Natural killer cell (primary cell): ENCODE data around the gene PRKN. TPM values are rescaled to one million over a fixed set of nuclear protein-coding genes. Genes with fewer than 3 reads are reported as not detected.

Experiments
- ATAC-seq, 3 donors: fragments of 150-1000 bp in 2 of 3; fragments of 200-7000 bp in 1 of 3; cut with Tn5 transposase; 1 replicate in 1 of 3; 2 replicates in 2 of 3; pipeline ENCODE4 v1.10.0; 2021; ENCODE audit warnings: mild to moderate bottlenecking in 2 of 3, moderate library complexity in 2 of 3
- DNase-seq, 2 donors: peaks; one replicate each; pipeline versions ENCODE4 v3.0.0 to v3.0.0-alpha.2; 2013 to 2021; ENCODE audit warnings: mixed read lengths in 1 of 2
- H3K27ac ChIP-seq: one replicate; pipeline ENCODE4 v1.5.1; 2013; ENCODE audit warnings: mild to moderate bottlenecking, low read length
- H3K27me3 ChIP-seq: one replicate; pipeline ENCODE4 v1.6.1; 2013; ENCODE audit warnings: low read length; ENCODE audit not compliant: control insufficient read depth, insufficient read depth
- H3K36me3 ChIP-seq: one replicate; pipeline ENCODE4 v1.6.1; 2013; ENCODE audit warnings: low read length; ENCODE audit not compliant: control insufficient read depth, insufficient read depth
- H3K4me1 ChIP-seq: one replicate; pipeline ENCODE4 v1.6.1; 2013; ENCODE audit warnings: low read length; ENCODE audit not compliant: control insufficient read depth, insufficient read depth
- H3K4me3 ChIP-seq: one replicate; pipeline ENCODE4 v1.5.1; 2013; ENCODE audit warnings: low read length
- H3K9me3 ChIP-seq: one replicate; pipeline ENCODE4 v1.6.1; 2013; ENCODE audit warnings: low read length; ENCODE audit not compliant: control insufficient read depth, insufficient read depth
- H3K27ac Mint-ChIP-seq, 2 donors: one replicate each; pipeline ENCODE4 v1.8.0; 2022; ENCODE audit warnings: mild to moderate bottlenecking in 2 of 2, mixed read lengths in 2 of 2, moderate library complexity in 1 of 2
- H3K27me3 Mint-ChIP-seq, 2 donors: one replicate each; pipeline ENCODE4 v1.8.0; 2022; ENCODE audit warnings: low read depth in 2 of 2, mixed read lengths in 2 of 2
- H3K36me3 Mint-ChIP-seq: one replicate; pipeline ENCODE4 v1.8.0; 2022; ENCODE audit warnings: mixed read lengths
- H3K4me1 Mint-ChIP-seq, 2 donors: one replicate each; pipeline ENCODE4 v1.8.0; 2022; ENCODE audit warnings: mixed read lengths in 2 of 2
- H3K4me3 Mint-ChIP-seq: one replicate; pipeline ENCODE4 v1.8.0; 2022; ENCODE audit warnings: mild to moderate bottlenecking, moderate library complexity, mixed read lengths
- H3K9me3 Mint-ChIP-seq, 2 donors: one replicate each; pipeline ENCODE4 v1.8.0; 2022; ENCODE audit warnings: mixed read lengths in 2 of 2
- WGBS: methylation state at CpG from one replicate; pipeline ENCODE4 v1.1.7; 2013; ENCODE audit warnings: missing lambda C conversion rate; ENCODE audit not compliant: insufficient coverage; 5-methylcytosine and 5-hydroxymethylcytosine counted together
- intact Hi-C: fragments of 100-400 bp; cut with micrococcal nuclease; formaldehyde crosslinking; loops from one replicate; pipeline ENCODE4 v1.14.2; 2022
- total RNA-seq, 4 donors: library from RNA; stranded (reverse); fragments of 120-200 nt in 1 of 4; gene quantifications; one replicate each; pipeline versions ENCODE4 v1.2.3 to v1.2.4, GENCODE V29; 2013 to 2022
- TF ChIP-seq, protein P1 (sequence below): fragments of 200-600 bp; IDR thresholded peaks from one replicate; pipeline ENCODE4 v1.8.0; 2022; ENCODE audit warnings: antibody characterized with exemption

PRKN gene
- total RNA-seq, 3 donors from 2014 or later (not counting 1 experiment from before 2014, with no cell fraction given) = 1.4 to 1.9 (median 1.9) TPM

GRCh38 chr6:161546632-161547031 lies 1180.9 kb downstream of the PRKN start:
- Mint-ChIP-seq H3K27ac (no peak overlapping the region), H3K27me3 (no peaks in the 10 kb centered on the region), H3K4me1 (no peaks in the 10 kb centered on the region), H3K9me3 (peaks cover 0 to 6% of the 10 kb centered on the region in 2 donors), H3K4me3 (no peak overlapping the region), H3K36me3 (no peaks in the 10 kb centered on the region)
- ATAC-seq (no peak), DNase-seq (no peak)
- no CpG with 5 or more reads among the region's 1 CpG for whole genome bisulfite sequencing
- H3K36me3 ChIP-seq = no peaks in the 10 kb centered on the region
- no peak overlapping the region for H3K27ac ChIP-seq
- no peaks in the 10 kb centered on the region for H3K4me1 ChIP-seq
- H3K27me3 ChIP-seq = no peaks in the 10 kb centered on the region
- TF ChIP-seq, protein P1, sequence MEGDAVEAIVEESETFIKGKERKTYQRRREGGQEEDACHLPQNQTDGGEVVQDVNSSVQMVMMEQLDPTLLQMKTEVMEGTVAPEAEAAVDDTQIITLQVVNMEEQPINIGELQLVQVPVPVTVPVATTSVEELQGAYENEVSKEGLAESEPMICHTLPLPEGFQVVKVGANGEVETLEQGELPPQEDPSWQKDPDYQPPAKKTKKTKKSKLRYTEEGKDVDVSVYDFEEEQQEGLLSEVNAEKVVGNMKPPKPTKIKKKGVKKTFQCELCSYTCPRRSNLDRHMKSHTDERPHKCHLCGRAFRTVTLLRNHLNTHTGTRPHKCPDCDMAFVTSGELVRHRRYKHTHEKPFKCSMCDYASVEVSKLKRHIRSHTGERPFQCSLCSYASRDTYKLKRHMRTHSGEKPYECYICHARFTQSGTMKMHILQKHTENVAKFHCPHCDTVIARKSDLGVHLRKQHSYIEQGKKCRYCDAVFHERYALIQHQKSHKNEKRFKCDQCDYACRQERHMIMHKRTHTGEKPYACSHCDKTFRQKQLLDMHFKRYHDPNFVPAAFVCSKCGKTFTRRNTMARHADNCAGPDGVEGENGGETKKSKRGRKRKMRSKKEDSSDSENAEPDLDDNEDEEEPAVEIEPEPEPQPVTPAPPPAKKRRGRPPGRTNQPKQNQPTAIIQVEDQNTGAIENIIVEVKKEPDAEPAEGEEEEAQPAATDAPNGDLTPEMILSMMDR = no peak
- no peaks in the 10 kb centered on the region for H3K9me3 ChIP-seq
- intact Hi-C loops = no loop called here
- no peak overlapping the region for H3K4me3 ChIP-seq

DNA sequence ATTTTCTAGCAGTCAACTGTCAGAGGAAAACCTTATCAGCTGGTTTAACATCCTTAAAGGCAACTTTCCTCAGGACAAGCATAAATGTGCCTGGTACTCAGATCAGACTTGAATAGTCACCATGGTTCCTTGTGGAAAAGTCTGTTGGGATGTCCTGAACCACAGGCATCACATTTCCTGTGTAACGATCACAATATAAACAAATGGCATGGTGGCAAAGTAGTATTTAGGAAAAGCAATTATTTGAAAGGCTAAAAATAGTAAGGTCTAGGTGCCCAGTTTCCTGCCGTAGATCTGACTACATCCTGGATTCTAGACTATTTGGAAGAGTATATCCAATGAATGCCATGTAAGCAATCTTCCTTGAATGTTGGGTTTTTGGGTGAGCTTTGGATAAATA lies 1181.8 kb downstream of the PRKN start:
- H3K4me3 ChIP-seq = no peak overlapping the region
- WGBS = 70% methylated on average over 2 of the region's 2 CpGs
- H3K27me3 Mint-ChIP-seq = no peaks in the 10 kb centered on the region
- no peak for DNase-seq
- H3K4me1 ChIP-seq = no peaks in the 10 kb centered on the region
- H3K36me3 ChIP-seq = no peaks in the 10 kb centered on the region
- no peak overlapping the region for H3K27ac ChIP-seq
- ATAC-seq = no peak
- H3K27ac Mint-ChIP-seq = no peak overlapping the region
- TF ChIP-seq, protein P1 = no peak
- H3K9me3 ChIP-seq = no peaks in the 10 kb centered on the region
- no peaks in the 10 kb centered on the region for H3K27me3 ChIP-seq
- H3K36me3 Mint-ChIP-seq = no peaks in the 10 kb centered on the region
- H3K9me3 Mint-ChIP-seq = peaks cover 0 to 2% of the 10 kb centered on the region in 2 donors
- no peaks in the 10 kb centered on the region for H3K4me1 Mint-ChIP-seq
- no peak overlapping the region for H3K4me3 Mint-ChIP-seq
- intact Hi-C loops = no loop called here

DNA sequence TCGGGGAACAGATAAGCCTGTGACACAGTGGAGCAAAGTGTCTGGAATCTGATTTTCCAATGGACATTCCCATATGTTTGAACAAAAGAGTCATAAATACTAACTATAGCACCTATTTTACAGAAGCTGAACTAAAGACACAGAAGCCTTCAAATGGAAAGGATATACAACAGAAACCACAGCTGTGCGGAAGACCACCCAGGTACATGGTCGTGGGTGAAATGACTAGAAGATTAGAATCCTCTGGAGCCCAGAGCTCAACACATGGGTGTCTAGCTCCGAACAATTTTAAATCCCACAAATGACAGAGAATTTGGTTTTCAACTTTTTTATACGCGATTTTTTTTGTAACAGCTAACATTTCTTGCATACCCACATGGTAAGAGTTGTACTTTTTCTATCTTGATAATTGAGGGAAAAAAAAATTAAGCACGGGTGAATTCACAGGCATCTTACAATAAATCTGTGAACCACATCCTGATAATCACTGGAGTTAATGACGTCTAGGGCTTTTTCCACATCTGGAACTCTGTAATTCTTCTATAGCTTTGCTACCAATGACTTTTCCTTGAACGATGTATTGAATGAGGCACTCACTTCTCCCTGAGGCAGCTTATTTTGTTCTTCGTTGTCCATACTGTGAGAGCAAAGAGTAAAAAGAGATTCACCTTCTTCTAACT lies 1182.6 kb downstream of the PRKN start:
- H3K9me3 ChIP-seq = no peaks in the 10 kb centered on the region
- Mint-ChIP-seq H3K27ac (no peak overlapping the region), H3K4me1 (no peaks in the 10 kb centered on the region), H3K9me3 (peaks cover 0 to 2% of the 10 kb centered on the region in 2 donors), H3K4me3 (no peak overlapping the region), H3K36me3 (no peaks in the 10 kb centered on the region), H3K27me3 (no peaks in the 10 kb centered on the region)
- WGBS = 70% methylated on average over 8 of the region's 10 CpGs
- TF ChIP-seq, protein P1 = no peak
- no peak for DNase-seq
- no peaks in the 10 kb centered on the region for H3K36me3 ChIP-seq
- no peak overlapping the region for H3K27ac ChIP-seq
- ATAC-seq = no peak
- H3K4me1 ChIP-seq = no peaks in the 10 kb centered on the region
- H3K4me3 ChIP-seq = no peak overlapping the region
- intact Hi-C loops = no loop called here
- H3K27me3 ChIP-seq = no peaks in the 10 kb centered on the region
